K562 treated with DMSO at 1 percent for 12 hours (cell line): ENCODE measurements around the gene HDAC4. TPM values are rescaled to one million over a fixed set of nuclear protein-coding genes. Genes with fewer than 3 reads are reported as not detected.

Source experiments
- total RNA-seq: library from RNA; unstranded; fragments of 300-600 nt; gene quantifications from 2 replicates; pipeline ENCODE4 v1.2.3, GENCODE V29; 2022; ENCODE audit not compliant: insufficient read depth

HDAC4 gene
- total RNA-seq, result 2.7 and 3.5 TPM in 2 replicates

DNA sequence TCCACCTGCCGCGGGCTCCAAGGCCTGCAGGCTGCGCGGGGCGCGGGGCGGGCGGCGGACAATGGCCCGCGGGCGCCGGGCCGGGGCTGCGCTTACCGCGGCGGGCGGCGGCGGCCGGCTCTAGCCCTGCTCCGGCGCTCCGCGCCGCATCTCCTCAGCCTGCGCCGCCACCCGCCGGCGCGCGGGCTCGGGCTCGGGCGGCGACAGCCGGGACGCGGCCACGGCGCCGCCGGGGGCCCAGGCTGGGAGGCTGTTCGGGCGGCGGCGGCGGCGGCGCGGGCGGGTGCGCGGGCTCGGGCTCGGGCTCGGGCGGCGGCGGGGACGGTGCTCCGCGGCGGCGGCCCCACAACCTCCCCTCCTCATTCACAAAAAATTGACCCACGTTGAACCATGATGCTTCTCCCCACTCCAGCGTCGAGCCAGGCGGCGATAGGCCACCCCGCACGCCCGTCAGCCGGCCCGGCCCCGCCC lies at the start of gene HDAC4:
Gene HDAC4 (minus strand): TSS at position 425 of the 471 bp plus-strand sequence. CDS start 48,321 bp downstream, outside the sequence.

